Measurements from ENCODE around the gene EPC2. TPM values are rescaled to one million over a fixed set of nuclear protein-coding genes. Genes with fewer than 3 reads are reported as not detected.

Gene EPC2
- total RNA-seq, 2 experiments from 2014 or later = 12.8 to 26.3 TPM

- H3K4me2 ChIP-seq (ENCODE audit: low read length) = 0 out of 2 replicates have a peak overlapping the region, but pooled peaks have one; percentile 1
- no peak overlapping the region for H3K27ac ChIP-seq (ENCODE audit: low read depth, low read length, poor library complexity, severe bottlenecking)
- intact Hi-C loops (cut with micrococcal nuclease; ENCODE audit: unreplicated experiment) = no loop called here
- H4K20me1 ChIP-seq (ENCODE audit: insufficient read depth, low read length) = no peaks in the 10 kb centered on the region
- DNase-seq (ENCODE audit: low spot score) = no peak
- ChIA-PET POLR2A (no interaction called here), CTCF (ENCODE audit: unreplicated experiment) (interaction anchor here (0.6 kb wide), 1 partner anchor 28 kb away, joined by 3 read pairs; no protein-coding TSS in a partner anchor)
- no peaks in the 10 kb centered on the region for H3K9me2 ChIP-seq (ENCODE audit: insufficient read depth, low read length)
- no peak overlapping the region for H3K4me3 ChIP-seq (ENCODE audit: low read depth, low read length, poor library complexity, severe bottlenecking)
- no peaks in the 10 kb centered on the region for H3K9me3 ChIP-seq (ENCODE audit: low read length)
- H3K4me1 ChIP-seq (ENCODE audit: insufficient read depth, low read length, poor library complexity, severe bottlenecking) = no peaks in the 10 kb centered on the region
- TF ChIP-seq CTCF (conservative IDR thresholded peaks at IDR 0.05; ENCODE audit: low read length) = no peak
- no peak for TF ChIP-seq EZH2phosphoT487 (IDR thresholded peaks at IDR 0.05; ENCODE audit: borderline replicate concordance, low read depth, low read length)
- no peak overlapping the region for H2AFZ ChIP-seq (ENCODE audit: low read length)
- H3K79me2 ChIP-seq (ENCODE audit: insufficient read depth, low read depth, low read length) = no peaks in the 10 kb centered on the region
- H3K36me3 ChIP-seq (ENCODE audit: insufficient read depth, low read length) = no peaks in the 10 kb centered on the region
- BruUV-seq (replicated peaks) = no TSS peak
These were observed 30.6 kb upstream of the EPC2 start for GRCh38 chr2:148614014-148614321.

GRCh38 chr2:148614322-148615049 is 30.1 kb upstream of the EPC2 start:
- BruUV-seq (replicated peaks) = no TSS peak
- 0 out of 2 replicates have a peak overlapping the region, but pooled peaks have one; percentile 1 for H3K4me2 ChIP-seq (ENCODE audit: low read length)
- intact Hi-C loops (cut with micrococcal nuclease; ENCODE audit: unreplicated experiment) = no loop called here

More at GRCh38 chr2:148614322-148615049, 30.1 kb upstream of the EPC2 start:
- Histone ChIP-seq H3K79me2 (ENCODE audit: insufficient read depth, low read depth, low read length) (no peaks in the 10 kb centered on the region), H2AFZ (ENCODE audit: low read length) (no peak overlapping the region), H3K36me3 (ENCODE audit: insufficient read depth, low read length) (no peaks in the 10 kb centered on the region), H3K4me1 (ENCODE audit: insufficient read depth, low read length, poor library complexity, severe bottlenecking) (no peaks in the 10 kb centered on the region), H3K9me3 (ENCODE audit: low read length) (no peaks in the 10 kb centered on the region), H3K27ac (ENCODE audit: low read depth, low read length, poor library complexity, severe bottlenecking) (no peak overlapping the region), H3K9me2 (ENCODE audit: insufficient read depth, low read length) (no peaks in the 10 kb centered on the region), H3K4me3 (ENCODE audit: low read depth, low read length, poor library complexity, severe bottlenecking) (no peak overlapping the region), H4K20me1 (ENCODE audit: insufficient read depth, low read length) (no peaks in the 10 kb centered on the region)
- TF ChIP-seq CTCF (conservative IDR thresholded peaks at IDR 0.05; ENCODE audit: low read length) (no peak), EZH2phosphoT487 (IDR thresholded peaks at IDR 0.05; ENCODE audit: borderline replicate concordance, low read depth, low read length) (no peak)
- ChIA-PET CTCF (ENCODE audit: unreplicated experiment) (interaction anchor here (0.6 kb wide), 1 partner anchor 28 kb away, joined by 3 read pairs; no protein-coding TSS in a partner anchor), POLR2A (interaction anchor here (0.8 kb wide), 1 partner anchor 20 kb away, joined by 3 read pairs; no protein-coding TSS in a partner anchor)
- no peak for DNase-seq (ENCODE audit: low spot score)
